Measurements from ENCODE around the gene LGMN.

GRCh38 chr14:92717571-92718042 is 30.8 kb downstream of the LGMN start:
- TF ChIP-seq CTCF (IDR thresholded peaks at IDR 0.05; ENCODE audit: poor library complexity, severe bottlenecking) (no peak), EZH2 (IDR thresholded peaks at IDR 0.05; ENCODE audit: borderline replicate concordance, insufficient read depth, low read length, poor library complexity, severe bottlenecking) (no peak), TAF1 (IDR thresholded peaks at IDR 0.05; ENCODE audit: low read depth) (no peak), EP300 (conservative IDR thresholded peaks at IDR 0.05; ENCODE audit: poor library complexity, severe bottlenecking) (no peak), POLR2AphosphoS5 (IDR thresholded peaks at IDR 0.05) (no peak), SMC3 (conservative IDR thresholded peaks at IDR 0.05; ENCODE audit: poor library complexity) (no peak), MXI1 (conservative IDR thresholded peaks at IDR 0.05; ENCODE audit: poor library complexity, severe bottlenecking) (no peak), RAD21 (conservative IDR thresholded peaks at IDR 0.05) (no peak), REST (IDR thresholded peaks at IDR 0.05; ENCODE audit: borderline replicate concordance) (no peak)

All from neural cell (in vitro differentiated cells).